NCI-H1417 treated with DMSO at 0.1 percent for 48 hours (cell line): Measurements from ENCODE around the gene TUBB4B.
"Not testable (repeated sequence)": the region's sequence is repeated elsewhere in the genome, so short reads cannot be mapped to it uniquely, and the experiment has no call there.

Source experiments
- DNase-seq: peaks from one replicate; lab custom pipeline; 2025; lab: John Stamatoyannopoulos, UW

The TUBB4B gene

GRCh38 chr9:137237759-137238726 is 3.0 kb upstream of the TUBB4B start:
- no peak for DNase-seq

GRCh38 chr9:137239541-137240200 is 1.4 kb upstream of the TUBB4B start:
- not testable (repeated sequence) for DNase-seq

GRCh38 chr9:137240318-137240840 is 708 bp upstream of the TUBB4B start:
- DNase-seq = no peak

- no peak for DNase-seq
Measured at GRCh38 chr9:137241490-137242268, 592 bp downstream of the TUBB4B start.

GRCh38 chr9:137242269-137243203 is 1.4 kb downstream of the TUBB4B start:
- DNase-seq = no peak

- not testable (repeated sequence) for DNase-seq
Measured at GRCh38 chr9:137243266-137243625, 2.2 kb downstream of the TUBB4B start.

- no peak for DNase-seq
Measured at GRCh38 chr9:137243626-137244485, 2.8 kb downstream of the TUBB4B start.

GRCh38 chr9:137244486-137245449 is 3.7 kb downstream of the TUBB4B start:
- DNase-seq = no peak

GRCh38 chr9:137245450-137246421 is 4.6 kb downstream of the TUBB4B start:
- DNase-seq = peak; percentile 39

- DNase-seq = no peak
Measured at GRCh38 chr9:137247135-137247915, 6.2 kb downstream of the TUBB4B start.

- no peak for DNase-seq
Measured at GRCh38 chr9:137247916-137248175, 6.8 kb downstream of the TUBB4B start.

GRCh38 chr9:137250329-137251193 is 9.5 kb downstream of the TUBB4B start:
- DNase-seq = no peak

GRCh38 chr9:137251194-137251461 is 10.0 kb downstream of the TUBB4B start, which contains the start of gene STPG3:
Gene STPG3 (plus strand): TSS chr9:137251286. CDS start chr9:137251287, 1 bp downstream.
- no peak for DNase-seq

- DNase-seq = no peak
Measured at GRCh38 chr9:137251490-137252268, 10.6 kb downstream of the TUBB4B start.
